ENCODE data around the gene PNO1. TPM values are rescaled to one million over a fixed set of nuclear protein-coding genes. Genes with fewer than 3 reads are reported as not detected.
A peak's percentile ranks its signal among the peaks of the same experiment; 100 is the strongest.

Gene PNO1
- total and polyA plus RNA-seq, 10 of the 15 experiments (the other 5 are each of a cell fraction or from before 2014, with no cell fraction given), result 9.7 to 60.2 (median 30.3) TPM

GRCh38 chr2:68157002-68157401 lies 686 bp upstream of the PNO1 start (continued):
- TF ChIP-seq SMAD1 (IDR thresholded peaks at IDR 0.05; ENCODE audit: low read depth, partially characterized antibody), result peak; percentile 20
- TF ChIP-seq LARP7 (IDR thresholded peaks at IDR 0.05), result 0 out of 2 replicates have a peak, but pooled peaks have one; percentile 24
- no peak for TF ChIP-seq MYB (IDR thresholded peaks at IDR 0.05; ENCODE audit: borderline replicate concordance, low read depth, low read length)
- no peak for TF ChIP-seq SUPT20H (IDR thresholded peaks at IDR 0.05; ENCODE audit: borderline replicate concordance, control insufficient read depth, low read depth, low read length)
- TF ChIP-seq MYC (IDR thresholded peaks at IDR 0.05; ENCODE audit: insufficient read depth, insufficient read length, insufficient replicate concordance, low read length, severe bottlenecking), result no peak
- TF ChIP-seq SMAD5 (IDR thresholded peaks at IDR 0.05; ENCODE audit: low read depth), result no peak
- TF ChIP-seq FOS (IDR thresholded peaks at IDR 0.05; ENCODE audit: borderline replicate concordance, extremely low read depth, insufficient read length), result no peak
- no peak for TF ChIP-seq PRDM15 (CRISPR knock-in tag; IDR thresholded peaks at IDR 0.05)
- no peak for TF ChIP-seq MXI1 (IDR thresholded peaks at IDR 0.05; ENCODE audit: low read depth, low read length)
- no peak for TF ChIP-seq NBN (IDR thresholded peaks at IDR 0.05)
- no peak for TF ChIP-seq KAT2A (conservative IDR thresholded peaks at IDR 0.05; ENCODE audit: control insufficient read depth, low read depth, low read length)
- TF ChIP-seq CREB1 (IDR thresholded peaks at IDR 0.05; ENCODE audit: low read depth), result no peak
- no peak for TF ChIP-seq TAF1 (IDR thresholded peaks at IDR 0.05; ENCODE audit: borderline replicate concordance, low read depth, low read length)
- TF ChIP-seq NFYA (IDR thresholded peaks at IDR 0.05; ENCODE audit: borderline replicate concordance, low read depth, low read length), result no peak
- no peak for TF ChIP-seq USF2 (IDR thresholded peaks at IDR 0.05; ENCODE audit: borderline replicate concordance, low read depth, low read length)
- no peak for TF ChIP-seq ZBTB4 (CRISPR knock-in tag; IDR thresholded peaks at IDR 0.05)
- no peak for TF ChIP-seq CEBPZ (IDR thresholded peaks at IDR 0.05; ENCODE audit: low read depth, low read length)

Measured in GM12878 (cell line).